Measurements from ENCODE around the gene SPATA45. TPM values are rescaled to one million over a fixed set of nuclear protein-coding genes. Genes with fewer than 3 reads are reported as not detected.

Gene SPATA45
- total and polyA plus RNA-seq, 8 donors = not detected

DNA sequence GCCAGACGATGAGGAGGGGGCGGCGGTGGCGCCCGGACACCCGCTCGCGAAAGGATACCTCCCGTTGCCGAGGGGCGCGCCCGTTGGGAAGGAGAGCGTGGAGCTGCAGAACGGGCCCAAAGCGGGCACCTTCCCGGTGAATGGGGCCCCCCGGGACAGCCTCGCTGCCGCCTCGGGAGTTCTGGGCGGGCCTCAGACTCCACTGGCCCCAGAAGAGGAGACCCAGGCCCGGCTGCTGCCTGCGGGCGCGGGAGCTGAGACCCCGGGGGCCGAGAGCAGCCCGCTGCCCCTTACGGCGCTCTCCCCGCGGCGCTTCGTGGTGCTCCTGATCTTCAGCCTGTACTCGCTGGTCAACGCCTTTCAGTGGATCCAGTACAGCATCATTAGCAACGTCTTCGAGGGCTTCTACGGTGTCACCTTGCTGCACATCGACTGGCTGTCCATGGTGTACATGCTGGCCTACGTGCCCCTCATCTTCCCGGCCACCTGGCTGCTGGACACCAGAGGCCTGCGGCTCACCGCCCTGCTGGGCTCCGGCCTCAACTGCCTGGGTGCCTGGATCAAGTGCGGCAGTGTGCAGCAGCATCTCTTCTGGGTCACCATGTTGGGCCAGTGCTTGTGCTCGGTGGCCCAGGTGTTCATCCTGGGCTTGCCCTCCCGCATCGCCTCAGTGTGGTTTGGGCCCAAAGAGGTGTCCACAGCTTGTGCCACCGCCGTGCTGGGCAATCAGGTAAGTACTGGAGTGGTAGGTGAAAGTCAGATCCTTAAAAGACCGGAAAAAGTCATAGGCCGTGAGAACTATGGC is 11.2 kb upstream of the SPATA45 start:
- no peak for TF ChIP-seq POLR2AphosphoS5 (IDR thresholded peaks at IDR 0.05)
- no peak for TF ChIP-seq EP300 (IDR thresholded peaks at IDR 0.05)
- TF ChIP-seq, protein P1, sequence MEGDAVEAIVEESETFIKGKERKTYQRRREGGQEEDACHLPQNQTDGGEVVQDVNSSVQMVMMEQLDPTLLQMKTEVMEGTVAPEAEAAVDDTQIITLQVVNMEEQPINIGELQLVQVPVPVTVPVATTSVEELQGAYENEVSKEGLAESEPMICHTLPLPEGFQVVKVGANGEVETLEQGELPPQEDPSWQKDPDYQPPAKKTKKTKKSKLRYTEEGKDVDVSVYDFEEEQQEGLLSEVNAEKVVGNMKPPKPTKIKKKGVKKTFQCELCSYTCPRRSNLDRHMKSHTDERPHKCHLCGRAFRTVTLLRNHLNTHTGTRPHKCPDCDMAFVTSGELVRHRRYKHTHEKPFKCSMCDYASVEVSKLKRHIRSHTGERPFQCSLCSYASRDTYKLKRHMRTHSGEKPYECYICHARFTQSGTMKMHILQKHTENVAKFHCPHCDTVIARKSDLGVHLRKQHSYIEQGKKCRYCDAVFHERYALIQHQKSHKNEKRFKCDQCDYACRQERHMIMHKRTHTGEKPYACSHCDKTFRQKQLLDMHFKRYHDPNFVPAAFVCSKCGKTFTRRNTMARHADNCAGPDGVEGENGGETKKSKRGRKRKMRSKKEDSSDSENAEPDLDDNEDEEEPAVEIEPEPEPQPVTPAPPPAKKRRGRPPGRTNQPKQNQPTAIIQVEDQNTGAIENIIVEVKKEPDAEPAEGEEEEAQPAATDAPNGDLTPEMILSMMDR (IDR thresholded peaks at IDR 0.05) = no peak
- no peak for TF ChIP-seq POLR2A (IDR thresholded peaks at IDR 0.05)

DNA sequence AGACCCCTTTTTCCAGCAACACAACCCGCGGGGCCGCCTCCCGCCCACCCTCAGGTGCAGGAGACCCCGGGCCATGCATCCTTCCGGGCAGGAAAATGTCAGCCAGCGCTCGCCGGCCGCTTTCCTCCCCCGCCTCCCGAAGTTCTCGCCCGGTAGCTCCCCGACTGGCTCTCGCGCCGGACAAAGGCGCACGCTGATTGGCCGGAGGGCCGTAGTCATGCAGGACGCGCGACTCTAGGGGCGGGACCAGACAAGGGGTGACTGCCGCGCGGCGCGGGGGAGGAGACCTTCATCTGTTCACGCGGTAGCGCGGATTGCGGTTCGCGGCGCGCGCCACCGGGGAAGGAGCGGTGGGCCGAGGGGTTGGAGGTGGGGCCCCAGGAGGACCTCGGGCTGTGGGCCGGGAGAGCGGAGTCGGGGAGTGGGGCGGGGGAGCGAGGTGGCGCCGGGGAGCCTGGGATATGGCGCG is 10.6 kb upstream of the SPATA45 start, which contains the start of gene FLVCR1:
FLVCR1 (plus strand) TSS at position 284 of the 469 bp plus-strand sequence; CDS start at position 462, 178 bp downstream.
- 0 to 1% (median 1%) methylated on average over 39 to 54 of the region's 54 CpGs for WGBS, 5 donors
- peak; percentile 97 to 99 for DNase-seq
- H3K36me3 ChIP-seq = no peaks in the 10 kb centered on the region
- peak within 1 kb of the TSS; percentile 87 to 95 (median 93) for H3K27ac ChIP-seq
- intact Hi-C loops (cut with DNase I; ENCODE audit: low total_unique reads) = no loop called here
- TF ChIP-seq POLR2AphosphoS5 (IDR thresholded peaks at IDR 0.05) (peak; percentile 71 to 92 (median 88)), POLR2A (IDR thresholded peaks at IDR 0.05) (peak in 2 of 4 donors; percentile 17 to 21), EP300 (IDR thresholded peaks at IDR 0.05) (no peak)
- TF ChIP-seq, protein P1 (IDR thresholded peaks at IDR 0.05) = no peak
- no peaks in the 10 kb centered on the region for H3K9me3 ChIP-seq
- H3K4me3 ChIP-seq = peak within 1 kb of the TSS; percentile 86 to 98 (median 92)
- peaks cover 20 to 59% (median 37%) of the 10 kb centered on the region in 4 donors for H3K4me1 ChIP-seq
- H3K27me3 ChIP-seq = no peaks in the 10 kb centered on the region

More for the DNA sequence above, 11.2 kb upstream of the SPATA45 start:
- peak overlapping the region; percentile 87 to 95 (median 93) for H3K27ac ChIP-seq
- intact Hi-C loops (cut with DNase I; ENCODE audit: low total_unique reads) = no loop called here
- H3K4me3 ChIP-seq = peak overlapping the region; percentile 86 to 98 (median 92)
- H3K9me3 ChIP-seq = no peaks in the 10 kb centered on the region
- no peaks in the 10 kb centered on the region for H3K27me3 ChIP-seq
- DNase-seq = peak; percentile 28 to 67
- 3 to 6% (median 4%) methylated on average over 15 to 54 of the region's 54 CpGs for whole genome bisulfite sequencing, 5 donors
- peaks cover 0 to 1% (median under 1%) of the 10 kb centered on the region in 4 donors for H3K36me3 ChIP-seq
- peaks cover 20 to 65% (median 37%) of the 10 kb centered on the region in 4 donors for H3K4me1 ChIP-seq

DNA sequence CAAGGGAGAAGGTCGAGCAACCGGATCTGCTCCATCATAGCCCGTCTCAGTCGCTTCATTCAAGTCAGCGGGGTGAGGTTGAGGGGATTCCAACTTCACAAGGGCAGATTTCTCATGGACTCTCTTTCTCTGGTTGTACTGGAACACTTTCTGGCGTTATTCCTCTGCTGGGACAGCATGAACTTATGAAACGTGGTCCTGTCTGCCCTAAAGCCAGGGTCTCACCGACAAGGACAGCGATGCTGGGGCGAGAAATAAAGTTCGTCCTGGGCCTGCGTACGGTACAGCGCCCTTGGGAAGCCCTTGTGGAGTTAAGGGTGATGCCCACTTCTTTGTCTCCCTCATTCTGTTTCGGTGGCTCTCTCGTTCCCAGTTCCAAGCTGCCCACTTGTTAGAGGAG is 9.3 kb upstream of the SPATA45 start:
- no peak for DNase-seq
- Histone ChIP-seq H3K4me3 (peak overlapping the region in 3 of 4 donors; percentile 86 to 98 (median 87)), H3K27ac (no peak overlapping the region), H3K27me3 (no peaks in the 10 kb centered on the region), H3K36me3 (no peaks in the 10 kb centered on the region), H3K4me1 (peaks cover 20 to 46% (median 33%) of the 10 kb centered on the region in 4 donors), H3K9me3 (no peaks in the 10 kb centered on the region)
- TF ChIP-seq POLR2AphosphoS5 (IDR thresholded peaks at IDR 0.05) (no peak), EP300 (IDR thresholded peaks at IDR 0.05) (no peak), POLR2A (IDR thresholded peaks at IDR 0.05) (no peak)
- TF ChIP-seq, protein P1 (IDR thresholded peaks at IDR 0.05) = no peak
- 89 to 96% (median 91%) methylated on average over 16 of the region's 16 CpGs for WGBS, 5 donors
- intact Hi-C loops (cut with DNase I; ENCODE audit: low total_unique reads) = no loop called here

DNA sequence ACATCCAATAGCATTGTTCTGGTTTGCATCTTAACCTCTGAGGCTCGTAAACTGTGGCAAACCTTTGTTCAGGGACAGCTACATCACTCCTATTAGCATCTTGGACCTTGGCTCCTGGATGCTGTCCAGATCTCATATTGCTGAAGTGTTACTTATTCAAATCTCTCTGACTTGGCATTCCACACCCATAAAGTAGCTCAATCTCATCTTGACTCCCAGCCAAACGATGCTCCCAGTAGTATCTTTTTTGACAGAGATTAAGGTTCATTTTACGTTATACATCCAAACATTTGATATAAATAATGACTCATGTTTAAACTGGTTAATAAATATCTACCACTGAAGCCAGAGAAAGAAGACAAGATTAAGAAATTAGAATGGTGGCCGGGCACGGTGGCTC is 6.2 kb upstream of the SPATA45 start:
- intact Hi-C loops (cut with DNase I; ENCODE audit: low total_unique reads) = no loop called here
- no peaks in the 10 kb centered on the region for H3K27me3 ChIP-seq
- WGBS, 5 donors = 63 to 81% (median 67%) methylated on average over 5 of the region's 5 CpGs
- H3K4me1 ChIP-seq = peaks cover 0 to 15% (median 12%) of the 10 kb centered on the region in 4 donors
- H3K27ac ChIP-seq = no peak overlapping the region
- no peak overlapping the region for H3K4me3 ChIP-seq
- TF ChIP-seq POLR2A (IDR thresholded peaks at IDR 0.05) = no peak
- TF ChIP-seq EP300 (IDR thresholded peaks at IDR 0.05) = no peak
- TF ChIP-seq, protein P1 (IDR thresholded peaks at IDR 0.05) = no peak
- no peak for TF ChIP-seq POLR2AphosphoS5 (IDR thresholded peaks at IDR 0.05)
- H3K36me3 ChIP-seq = no peaks in the 10 kb centered on the region
- peak in 1 of 2 donors; percentile 49 for DNase-seq
- no peaks in the 10 kb centered on the region for H3K9me3 ChIP-seq
